IMR-90 (cell line): ENCODE measurements around the gene DDOST. TPM values are rescaled to one million over a fixed set of nuclear protein-coding genes. Genes with fewer than 3 reads are reported as not detected.

Experiments used
- ATAC-seq: fragments of 200-7000 bp; cut with Tn5 transposase; 2 replicates; pipeline ENCODE4 v1.9.1; 2020; ENCODE audit warnings: low read depth, mild to moderate bottlenecking, moderate library complexity
- BruUV-seq: library from RNA; stranded (reverse); fragments of 400-500 nt; replicated peaks from 2 replicates; lab custom pipeline; 2021; lab: Mats Ljungman, UMichigan
- CTCF ChIA-PET: fragments of 300-600 bp; formaldehyde crosslinking; extraction: SDS; loops from one replicate; lab custom pipeline; 2021; ENCODE audit warnings: antibody characterized with exemption; lab: Yijun Ruan, JAX
- POLR2A ChIA-PET: fragments of 300-600 bp; sonication (Branson Sonifier 250); formaldehyde crosslinking; loops from one replicate; lab custom pipeline; 2022; ENCODE audit warnings: antibody characterized with exemption; ENCODE audit not compliant: unreplicated experiment; lab: Charles Lee
- DNase-seq: peaks from one replicate; pipeline ENCODE4 v3.0.0; 2013
- H2AFZ ChIP-seq: replicated peaks from 2 replicates; pipeline ENCODE3; 2013; ENCODE audit warnings: low read length, mild to moderate bottlenecking; ENCODE audit not compliant: poor library complexity
- H2AK5ac ChIP-seq: 2 replicates; pipeline ENCODE4 v1.6.1; 2013; ENCODE audit warnings: low read depth, low read length, inconsistent platforms
- H2AK9ac ChIP-seq: replicated peaks from 2 replicates; pipeline ENCODE3; 2013; ENCODE audit warnings: mild to moderate bottlenecking, low read depth, low read length, moderate library complexity; ENCODE audit not compliant: poor library complexity
- H2BK120ac ChIP-seq: 2 replicates; pipeline ENCODE4 v1.6.1; 2013; ENCODE audit warnings: low read depth, low read length, inconsistent platforms
- H2BK15ac ChIP-seq: 3 replicates; pipeline ENCODE4 v1.6.1; 2013; ENCODE audit warnings: low read depth, low read length, inconsistent platforms
- H2BK20ac ChIP-seq: 2 replicates; pipeline ENCODE4 v1.6.1; 2013; ENCODE audit warnings: low read depth, mild to moderate bottlenecking, inconsistent platforms, low read length, moderate library complexity
- H2BK5ac ChIP-seq: 2 replicates; pipeline ENCODE4 v1.6.1; 2013; ENCODE audit warnings: mild to moderate bottlenecking, low read depth, low read length, inconsistent platforms; ENCODE audit not compliant: poor library complexity, severe bottlenecking
- H3K14ac ChIP-seq: replicated peaks from 2 replicates; pipeline ENCODE4 v1.6.1; 2013; ENCODE audit warnings: low read depth, low read length, inconsistent platforms
- H3K18ac ChIP-seq: 2 replicates; pipeline ENCODE4 v1.6.1; 2013; ENCODE audit warnings: low read depth, low read length, control low read depth
- H3K23ac ChIP-seq: 2 replicates; pipeline ENCODE4 v1.6.1; 2013; ENCODE audit warnings: low read depth, low read length, inconsistent platforms
- H3K27ac ChIP-seq: 2 replicates; pipeline ENCODE4 v1.5.1; 2013; ENCODE audit warnings: mild to moderate bottlenecking, control low read depth, low read length; ENCODE audit not compliant: insufficient read depth
- H3K27me3 ChIP-seq: 2 replicates; pipeline ENCODE4 v1.6.1; 2013; ENCODE audit warnings: low read length; ENCODE audit not compliant: control insufficient read depth, insufficient read depth
- H3K36me3 ChIP-seq: 2 replicates; pipeline ENCODE4 v1.6.1; 2013; ENCODE audit warnings: low read length, mixed read lengths; ENCODE audit not compliant: control insufficient read depth, insufficient read depth
- H3K4ac ChIP-seq: 2 replicates; pipeline ENCODE4 v1.6.1; 2013; ENCODE audit warnings: low read depth, low read length, inconsistent platforms
- H3K4me1 ChIP-seq: 2 replicates; pipeline ENCODE4 v1.6.1; 2013; ENCODE audit warnings: low read length, mixed read lengths; ENCODE audit not compliant: control insufficient read depth, insufficient read depth
- H3K4me2 ChIP-seq: 2 replicates; pipeline ENCODE4 v1.6.1; 2013; ENCODE audit warnings: low read depth, mild to moderate bottlenecking, control low read depth, low read length, moderate library complexity
- H3K4me3 ChIP-seq: 2 replicates; pipeline ENCODE4 v1.5.1; 2013; ENCODE audit warnings: low read depth, mild to moderate bottlenecking, control low read depth, low read length, moderate library complexity; ENCODE audit not compliant: insufficient read depth
- H3K56ac ChIP-seq: 2 replicates; pipeline ENCODE4 v1.6.1; 2013; ENCODE audit warnings: low read length, inconsistent platforms; ENCODE audit not compliant: insufficient read depth; ENCODE audit errors: extremely low read depth
- H3K79me1 ChIP-seq, 2 experiments: 2 replicates each; pipeline ENCODE4 v1.6.1; 2013; ENCODE audit warnings: low read length in 2 of 2, inconsistent platforms in 1 of 2, low read depth in 1 of 2
- H3K9ac ChIP-seq: 2 replicates; pipeline ENCODE4 v1.6.1; 2013; ENCODE audit warnings: low read depth, low read length, control low read depth
- H3K9me1 ChIP-seq: 2 replicates; pipeline ENCODE4 v1.6.1; 2013; ENCODE audit warnings: low read length, inconsistent platforms; ENCODE audit not compliant: insufficient read depth
- H3K9me3 ChIP-seq: 2 replicates; pipeline ENCODE4 v1.6.1; 2013; ENCODE audit warnings: low read length; ENCODE audit not compliant: control insufficient read depth, insufficient read depth
- H4K20me1 ChIP-seq: 2 replicates; pipeline ENCODE4 v1.6.1; 2013; ENCODE audit warnings: low read length, inconsistent platforms; ENCODE audit not compliant: insufficient read depth
- H4K5ac ChIP-seq: 2 replicates; pipeline ENCODE4 v1.6.1; 2013; ENCODE audit warnings: mild to moderate bottlenecking, low read depth, low read length, control low read depth
- H4K8ac ChIP-seq, 2 experiments: 2 replicates each; pipeline ENCODE4 v1.6.1; 2013; ENCODE audit warnings: low read depth in 2 of 2, low read length in 2 of 2, control low read depth in 1 of 2, inconsistent platforms in 1 of 2
- H4K91ac ChIP-seq: 2 replicates; pipeline ENCODE4 v1.6.1; 2013; ENCODE audit warnings: low read depth, low read length, inconsistent platforms; ENCODE audit not compliant: insufficient read depth
- BHLHE40 ChIP-seq: fragments of 150-350 bp; IDR thresholded peaks from 2 replicates; pipeline ENCODE4 v1.6.1; 2016; ENCODE audit warnings: mild to moderate bottlenecking, low read depth, low read length
- MAFK ChIP-seq: IDR thresholded peaks from 2 replicates; pipeline ENCODE4 v1.6.1; 2012; ENCODE audit warnings: low read depth, low read length, improper control_type of control experiment
- MXI1 ChIP-seq: IDR thresholded peaks from 2 replicates; pipeline ENCODE4 v1.6.1; 2012; ENCODE audit warnings: low read depth, mild to moderate bottlenecking, low read length, moderate library complexity, borderline replicate concordance
- POLR2A ChIP-seq: IDR thresholded peaks from 2 replicates; pipeline ENCODE4 v1.6.1; 2012; ENCODE audit warnings: mild to moderate bottlenecking, low read depth, low read length
- RAD21 ChIP-seq: IDR thresholded peaks from 2 replicates; pipeline ENCODE4 v1.6.1; 2012; ENCODE audit warnings: low read length, improper control_type of control experiment
- WGBS, 2 experiments: methylation state at CpG; one replicate each; pipeline versions ENCODE4 v1.1.5 to v1.1.7; 2013; ENCODE audit warnings: missing lambda C conversion rate in 2 of 2; ENCODE audit not compliant: insufficient read length in 1 of 2; ENCODE audit errors: extremely low coverage in 2 of 2; 5-methylcytosine and 5-hydroxymethylcytosine counted together
- dilution Hi-C: fragments of 300-500 bp; cut with HindIII; formaldehyde crosslinking; loops from one replicate; pipeline ENCODE4 v1.14.3; 2018; ENCODE audit warnings: low sequenced_read_pairs; ENCODE audit not compliant: unreplicated experiment
- in situ Hi-C: fragments of 300-500 bp; cut with MboI; formaldehyde crosslinking; loops from 3 replicates; pipeline ENCODE4 v1.14.3; 2019; ENCODE audit warnings: low sequenced_read_pairs, inconsistent platforms, mixed read lengths
- intact Hi-C: fragments of 100-400 bp; cut with micrococcal nuclease; formaldehyde crosslinking; loops from 2 replicates; pipeline ENCODE4 v1.10.0; 2022
- polyA plus RNA-seq, 3 experiments: library from polyadenylated mRNA; depleted of rRNA; stranded (reverse); fragments of >200 nt; gene quantifications; 2 replicates each; pipeline ENCODE4 v1.2.3, GENCODE V29; 2012; ENCODE audit warnings: low replicate concordance in 1 of 3
- total RNA-seq: library from RNA; depleted of rRNA; stranded (reverse); fragments of >200 nt; gene quantifications from 2 replicates; pipeline ENCODE4 v1.2.3, GENCODE V29; 2012
- TF ChIP-seq, protein P1 (sequence below): fragments of 150-350 bp; IDR thresholded peaks from 2 replicates; pipeline ENCODE4 v1.6.1; 2016; ENCODE audit warnings: low read depth, mild to moderate bottlenecking, low read length, moderate library complexity, borderline replicate concordance

Gene DDOST
- total and polyA plus RNA-seq, 2 of the 4 experiments (the other 2 are of a cell fraction) = 179 to 477 TPM

DNA sequence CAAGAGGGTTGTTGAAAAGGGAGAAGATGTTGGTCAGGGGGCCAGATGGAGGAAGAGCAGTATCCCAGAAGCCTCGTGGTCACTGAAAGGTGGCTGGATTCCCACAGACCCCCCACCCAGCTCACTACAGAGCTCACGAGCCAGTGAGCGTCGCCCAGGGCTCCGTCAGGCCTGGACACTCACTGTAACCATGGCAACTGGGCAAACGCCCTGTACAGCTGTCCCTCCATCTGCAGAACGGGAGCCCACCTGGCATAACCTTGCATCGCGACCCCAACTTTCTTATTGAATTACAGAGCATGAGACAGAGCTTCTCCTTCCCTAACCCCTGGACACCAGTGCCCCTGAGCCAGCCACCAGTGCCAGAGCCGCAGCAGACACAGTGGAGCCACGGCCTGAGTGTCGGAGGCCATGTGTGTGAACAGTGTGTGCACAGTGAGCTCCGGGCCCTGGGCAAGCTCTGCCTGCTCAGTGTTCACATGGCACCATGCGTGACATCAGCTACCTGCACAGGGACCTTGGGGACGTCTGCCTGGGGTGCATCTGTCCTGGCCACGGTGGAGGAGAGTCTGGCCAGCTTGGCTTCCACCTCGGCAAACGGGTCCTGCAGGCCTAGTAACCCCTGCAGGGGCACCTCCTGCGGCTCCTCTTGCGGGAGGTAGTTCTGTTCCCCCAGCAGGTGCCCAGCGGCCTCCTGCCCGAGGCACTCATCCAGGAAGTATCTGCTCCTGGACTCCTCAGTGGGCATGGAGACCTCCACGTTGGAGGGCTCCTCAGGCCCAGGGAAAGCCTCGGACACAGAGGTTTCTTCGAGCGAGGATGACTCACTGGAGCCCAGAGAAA is 25.9 kb upstream of the DDOST start (continued):
- TF ChIP-seq, protein P1, sequence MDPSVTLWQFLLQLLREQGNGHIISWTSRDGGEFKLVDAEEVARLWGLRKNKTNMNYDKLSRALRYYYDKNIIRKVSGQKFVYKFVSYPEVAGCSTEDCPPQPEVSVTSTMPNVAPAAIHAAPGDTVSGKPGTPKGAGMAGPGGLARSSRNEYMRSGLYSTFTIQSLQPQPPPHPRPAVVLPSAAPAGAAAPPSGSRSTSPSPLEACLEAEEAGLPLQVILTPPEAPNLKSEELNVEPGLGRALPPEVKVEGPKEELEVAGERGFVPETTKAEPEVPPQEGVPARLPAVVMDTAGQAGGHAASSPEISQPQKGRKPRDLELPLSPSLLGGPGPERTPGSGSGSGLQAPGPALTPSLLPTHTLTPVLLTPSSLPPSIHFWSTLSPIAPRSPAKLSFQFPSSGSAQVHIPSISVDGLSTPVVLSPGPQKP = no peak

DNA sequence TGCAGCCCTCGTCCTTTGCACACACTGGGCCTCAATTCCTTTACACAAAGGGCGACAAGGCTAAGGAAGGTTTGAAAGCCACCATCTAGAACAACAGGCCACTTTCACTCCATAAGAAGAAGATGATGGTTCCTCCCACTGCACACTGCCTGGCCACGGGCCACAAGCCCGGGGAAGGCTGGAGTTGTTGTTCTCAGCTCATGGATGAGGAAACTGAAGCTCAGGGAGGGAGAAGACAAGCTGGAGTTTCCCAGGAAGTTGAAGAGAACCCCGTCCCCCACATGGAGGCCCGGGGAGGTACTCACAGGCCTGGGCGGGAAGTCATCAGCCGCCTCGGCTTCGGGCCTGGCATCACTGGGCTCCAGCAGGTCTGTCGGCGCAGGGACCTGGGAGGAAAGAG is 24.6 kb upstream of the DDOST start:
- no peak overlapping the region for H2AK9ac ChIP-seq
- H3K27me3 ChIP-seq = no peaks in the 10 kb centered on the region
- no peak overlapping the region for H2AK5ac ChIP-seq
- dilution Hi-C loops = no loop called here
- no peak overlapping the region for H3K4ac ChIP-seq
- H2AFZ ChIP-seq = peak overlapping the region; percentile 49
- no peak overlapping the region for H4K91ac ChIP-seq
- H3K4me3 ChIP-seq = no peak overlapping the region
- H3K79me1 ChIP-seq = no peaks in the 10 kb centered on the region
- ATAC-seq = no peak; the same call in 1 of the 2 replicates
- no peaks in the 10 kb centered on the region for H4K20me1 ChIP-seq
- H4K5ac ChIP-seq = no peak overlapping the region
- DNase-seq = no peak
- H2BK120ac ChIP-seq = no peak overlapping the region
- H3K14ac ChIP-seq = no peak overlapping the region
- no peak overlapping the region for H3K27ac ChIP-seq
- H2BK5ac ChIP-seq = no peak overlapping the region
- ChIA-PET POLR2A (no interaction called here), CTCF (interaction anchor here (0.7 kb wide), 1 partner anchor 11 kb away, joined by 3 read pairs; no protein-coding TSS in a partner anchor)
- intact Hi-C loops = no loop called here
- no peak overlapping the region for H3K18ac ChIP-seq
- no peak overlapping the region for H3K4me2 ChIP-seq
- no peak overlapping the region for H3K9ac ChIP-seq
- H3K4me1 ChIP-seq = no peaks in the 10 kb centered on the region
- no peak overlapping the region for H2BK15ac ChIP-seq
- H3K36me3 ChIP-seq = peaks cover 7% of the 10 kb centered on the region
- no TSS peak for BruUV-seq
- 85% methylated on average over 5 of the region's 12 CpGs; no CpG with 5 or more reads in 1 of the 2 experiments for WGBS, 2 experiments
- no peaks in the 10 kb centered on the region for H3K9me1 ChIP-seq
- TF ChIP-seq RAD21 (no peak), POLR2A (no peak), MAFK (no peak), BHLHE40 (no peak), MXI1 (no peak)
- H3K56ac ChIP-seq = no peak overlapping the region
- H3K9me3 ChIP-seq = no peaks in the 10 kb centered on the region
- no peak overlapping the region for H2BK20ac ChIP-seq
- no peak overlapping the region for H4K8ac ChIP-seq
- H3K23ac ChIP-seq = 0 out of 2 replicates have a peak overlapping the region, but pooled peaks have one; percentile 38
- in situ Hi-C loops = loop anchor here (25.0 kb wide), 1 partner anchor 677 kb away; no protein-coding TSS in a partner anchor
